Measurements from ENCODE around the gene TSSK2. TPM values are rescaled to one million over a fixed set of nuclear protein-coding genes. Genes with fewer than 3 reads are reported as not detected.
"Not testable (repeated sequence)": the region's sequence is repeated elsewhere in the genome, so short reads cannot be mapped to it uniquely, and the experiment has no call there.

Gene TSSK2
- polyA plus RNA-seq (ENCODE audit: insufficient read length in 4 of 4) = under 1 TPM in 1 of 4 donors, not detected in 3; 0.15 TPM

- DNase-seq (ENCODE audit: low read depth in 4 of 4, low spot score in 3 of 4) = no peak
Measured at GRCh38 chr22:19130959-19131684, at the start of gene TSSK2. TSS of gene TSSK2 (plus strand) at chr22:19131308. CDS start at chr22:19131400, 92 bp downstream.

DNA sequence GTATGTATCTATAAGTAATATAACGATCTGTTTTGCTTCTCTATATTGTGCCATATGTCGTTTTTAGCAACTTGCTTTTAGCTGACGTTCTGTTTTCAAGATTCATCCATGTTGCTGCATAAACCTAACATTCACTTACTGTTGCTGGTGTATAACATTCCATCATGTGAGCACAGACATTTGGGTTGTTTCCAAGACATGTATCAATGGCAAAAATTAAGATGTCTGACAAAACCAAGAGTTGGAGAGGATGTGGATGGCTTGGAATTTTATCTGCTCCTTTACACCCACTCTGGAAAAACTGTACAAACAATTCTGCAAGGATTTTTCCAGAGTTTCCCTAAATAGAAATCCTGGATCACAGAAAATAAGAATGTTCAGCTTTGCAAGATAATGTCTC, 49.8 kb upstream of the TSSK2 start:
- DNase-seq (ENCODE audit: low read depth in 4 of 4, low spot score in 3 of 4) = no peak

DNA sequence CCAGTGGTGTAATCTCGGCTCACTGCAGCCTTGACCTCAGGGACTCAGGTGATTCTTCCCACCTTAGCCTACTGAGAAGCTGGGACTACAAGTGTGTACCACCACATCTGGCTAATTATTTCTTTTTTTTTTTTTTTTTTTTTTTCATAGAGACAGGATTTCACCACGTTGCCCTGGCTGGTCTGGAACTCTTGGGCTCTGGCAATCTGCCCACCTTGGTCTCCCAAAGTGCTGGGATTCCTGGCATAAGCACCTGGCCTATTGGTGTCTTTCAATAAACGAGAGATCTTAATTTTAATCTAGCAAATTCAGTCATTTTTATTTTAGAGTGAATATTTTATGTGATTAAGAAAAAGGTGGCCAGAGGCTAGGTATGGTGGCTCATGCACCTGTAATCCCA, 49.0 kb upstream of the TSSK2 start:
- DNase-seq (ENCODE audit: low read depth in 4 of 4, low spot score in 3 of 4) = no peak

DNA sequence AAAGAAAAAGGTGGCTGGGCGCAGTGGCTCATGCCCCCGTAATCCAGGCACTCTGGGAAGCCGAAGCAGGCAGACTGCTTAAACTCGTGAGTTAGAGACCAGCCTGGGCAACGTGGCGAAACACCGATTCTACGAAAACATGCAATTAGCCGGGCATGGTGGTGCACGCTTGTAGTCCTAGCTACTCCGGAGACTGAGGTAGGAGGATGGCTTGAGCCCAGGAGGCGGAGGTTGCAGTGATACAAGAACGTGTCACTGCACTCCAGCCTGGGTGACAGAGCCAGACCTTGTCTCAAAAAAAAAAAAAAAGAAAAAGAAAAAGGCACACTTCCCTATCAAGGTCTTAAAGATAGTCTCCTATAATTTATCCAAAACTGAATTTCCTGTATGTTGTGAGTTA, 48.3 kb upstream of the TSSK2 start:
- no peak for DNase-seq (ENCODE audit: low read depth in 4 of 4, low spot score in 3 of 4)

DNA sequence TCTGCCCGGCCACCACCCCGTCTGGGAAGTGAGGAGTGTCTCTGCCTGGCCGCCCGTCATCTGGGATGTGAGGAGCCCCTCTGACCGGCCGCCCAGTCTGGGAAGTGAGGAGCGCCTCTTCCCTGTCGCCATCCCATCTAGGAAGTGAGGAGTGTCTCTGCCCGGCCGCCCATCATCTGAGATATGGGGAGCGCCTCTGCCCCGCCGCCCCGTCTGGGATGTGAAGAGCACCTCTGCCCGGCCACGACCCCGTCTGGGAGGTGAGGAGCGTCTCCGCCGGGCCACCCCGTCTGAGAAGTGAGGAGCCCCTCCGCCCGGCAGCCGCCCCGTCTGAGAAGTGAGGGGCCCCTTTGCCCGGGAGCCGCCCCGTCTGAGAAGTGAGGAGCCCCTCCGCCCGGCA, 47.0 kb upstream of the TSSK2 start:
- DNase-seq (ENCODE audit: low read depth in 4 of 4, low spot score in 3 of 4) = not testable (repeated sequence)

- DNase-seq (ENCODE audit: low read depth in 4 of 4, low spot score in 3 of 4) = not testable (repeated sequence)
Measured at GRCh38 chr22:19084586-19084985, 46.5 kb upstream of the TSSK2 start.

GRCh38 chr22:19085233-19085718, 45.8 kb upstream of the TSSK2 start:
- DNase-seq (ENCODE audit: low read depth in 4 of 4, low spot score in 3 of 4) = no peak

DNA sequence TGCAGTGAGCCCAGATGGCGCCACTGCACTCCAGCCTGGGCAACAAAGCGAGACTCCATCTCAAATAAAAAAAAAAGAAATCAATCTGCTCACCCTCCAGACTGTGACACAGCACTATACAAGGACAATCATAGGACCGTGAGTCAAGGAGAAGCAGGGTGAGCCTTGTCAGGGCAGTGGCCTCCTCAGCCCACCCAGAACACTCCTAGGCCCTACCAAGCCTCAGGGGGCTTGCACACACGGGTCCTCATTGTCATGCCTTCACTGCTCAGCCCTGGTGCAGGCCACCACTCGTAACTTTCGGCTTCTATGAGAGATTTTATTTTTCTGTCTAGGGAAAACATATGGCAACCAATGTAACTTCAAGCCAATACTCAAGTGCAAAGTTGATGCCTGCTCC, 44.7 kb upstream of the TSSK2 start:
- no peak for DNase-seq (ENCODE audit: low read depth in 4 of 4, low spot score in 3 of 4)

GRCh38 chr22:19086896-19087295, 44.2 kb upstream of the TSSK2 start:
- no peak for DNase-seq (ENCODE audit: low read depth in 4 of 4, low spot score in 3 of 4)

DNA sequence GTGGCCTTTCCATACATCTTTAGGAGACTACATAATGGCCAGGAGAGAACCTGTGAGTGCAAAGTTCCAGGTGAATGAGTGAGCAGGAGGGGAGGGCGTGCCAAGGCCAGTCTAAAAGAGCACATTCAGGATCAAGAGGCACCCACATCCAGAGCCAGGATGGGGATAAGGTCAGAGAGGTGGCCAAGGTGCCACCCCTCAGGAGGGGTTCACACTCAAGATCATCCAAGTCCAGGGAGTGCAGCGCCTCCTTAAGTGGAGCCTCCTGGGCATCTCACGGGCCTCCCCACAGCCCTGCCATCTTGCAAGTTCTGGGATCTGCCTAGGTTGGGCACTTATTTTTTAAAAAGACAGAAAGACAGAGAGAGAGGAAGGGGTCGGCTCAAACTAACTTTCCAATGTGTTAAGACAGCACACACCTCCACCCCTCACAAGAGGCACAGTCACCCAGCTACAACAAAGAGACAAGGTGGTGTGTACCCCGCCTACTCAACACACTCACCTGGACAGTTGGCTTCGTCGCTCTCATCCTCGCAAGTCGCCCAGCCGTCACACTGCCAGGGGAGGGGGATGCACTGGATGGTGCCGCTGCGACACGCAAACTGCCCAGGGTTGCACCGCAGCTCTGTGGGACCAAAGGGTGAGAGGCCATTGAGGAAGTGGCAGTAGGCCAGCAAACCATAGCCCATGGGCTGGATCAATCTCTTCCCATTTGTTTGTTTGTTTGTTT, 42.1 kb upstream of the TSSK2 start:
- no peak for DNase-seq (ENCODE audit: low read depth in 4 of 4, low spot score in 3 of 4)

DNA sequence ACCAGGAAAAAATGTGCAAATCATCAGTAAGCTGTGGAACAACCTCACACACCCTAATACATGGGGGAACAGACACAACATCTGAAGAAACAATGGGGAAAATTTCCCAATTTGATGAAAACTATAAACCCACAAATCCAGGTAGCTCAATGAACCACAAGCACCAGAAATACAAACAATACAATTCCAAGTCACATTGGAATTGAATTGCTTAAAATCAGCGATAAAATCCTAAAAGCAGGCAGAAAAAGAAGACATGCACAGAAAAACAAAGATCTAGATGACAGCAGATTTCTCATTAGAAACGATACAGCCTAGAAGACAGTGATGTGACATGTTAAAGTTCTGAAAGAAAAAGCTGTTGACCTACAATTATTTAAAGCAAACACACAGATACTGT, 40.9 kb upstream of the TSSK2 start:
- DNase-seq (ENCODE audit: low read depth in 4 of 4, low spot score in 3 of 4) = no peak

DNA sequence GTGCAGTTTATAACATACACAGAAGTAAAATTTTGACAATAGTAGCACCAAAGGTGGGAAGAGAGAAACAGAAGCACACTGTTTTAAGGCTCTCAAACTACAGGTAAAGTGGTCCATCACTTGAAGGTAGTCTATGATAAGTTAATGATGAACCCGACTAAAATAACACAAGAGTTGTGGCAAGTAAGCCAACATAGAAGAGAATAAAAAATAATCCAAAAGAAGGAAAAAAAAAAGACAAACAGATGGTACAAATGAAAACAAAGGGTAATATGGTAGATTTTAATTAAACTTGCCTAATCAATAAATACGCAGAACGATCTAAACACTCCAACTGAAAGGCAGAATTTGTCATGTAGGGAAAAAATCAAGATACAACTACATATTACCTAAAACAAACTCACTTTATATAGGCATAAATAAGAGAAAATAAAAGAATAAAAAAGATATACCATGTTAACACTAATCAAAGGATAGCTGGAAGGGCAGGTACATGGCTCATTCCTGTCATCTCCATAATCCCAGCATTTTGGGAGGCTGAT, 40.5 kb upstream of the TSSK2 start:
- DNase-seq (ENCODE audit: low read depth in 4 of 4, low spot score in 3 of 4) = no peak

DNA sequence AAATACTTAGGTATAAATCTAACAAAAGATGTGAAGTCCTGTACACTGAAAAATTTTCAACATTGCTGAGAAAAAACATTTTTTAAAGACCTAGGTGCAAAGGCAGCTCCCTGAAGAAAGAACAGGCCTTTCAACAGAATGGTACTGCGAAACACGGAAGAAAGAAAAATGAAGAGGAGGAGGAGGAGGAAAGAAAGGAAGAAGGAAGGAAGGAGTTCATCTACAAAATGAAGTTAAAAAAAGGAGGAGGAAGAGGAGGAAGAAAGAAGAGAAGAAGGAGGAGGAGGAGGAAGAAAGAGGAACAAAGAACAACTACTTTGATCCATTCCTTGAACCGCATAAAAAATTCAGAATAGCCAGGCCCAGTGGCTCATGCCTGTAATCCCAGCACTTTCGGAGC, 38.4 kb upstream of the TSSK2 start:
- no peak for DNase-seq (ENCODE audit: low read depth in 4 of 4, low spot score in 3 of 4)

- DNase-seq (ENCODE audit: low read depth in 4 of 4, low spot score in 3 of 4) = no peak
Measured at GRCh38 chr22:19094393-19094997, 36.6 kb upstream of the TSSK2 start.

DNA sequence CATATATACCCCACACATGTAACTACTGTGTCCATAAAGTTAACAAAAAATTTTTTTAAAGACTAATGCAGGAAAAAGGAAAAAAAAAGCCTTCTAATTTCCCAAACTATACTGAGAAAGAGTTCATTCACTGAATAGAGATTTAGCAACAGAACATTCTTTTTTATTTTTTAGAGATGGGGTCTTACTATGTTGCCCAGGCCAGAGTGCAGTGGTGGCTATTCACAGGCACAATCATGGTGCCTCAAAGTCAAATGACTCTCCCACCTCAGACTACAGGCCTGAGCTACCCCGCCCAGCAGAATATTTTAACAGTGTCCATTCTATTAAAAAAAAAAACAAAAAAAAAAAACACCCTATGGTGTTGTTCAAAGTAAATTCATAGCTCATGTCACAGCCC, 34.6 kb upstream of the TSSK2 start:
- no peak for DNase-seq (ENCODE audit: low read depth in 4 of 4, low spot score in 3 of 4)

- no peak for DNase-seq (ENCODE audit: low read depth in 4 of 4, low spot score in 3 of 4)
Measured at GRCh38 chr22:19097518-19097917, 33.6 kb upstream of the TSSK2 start.

- no peak for DNase-seq (ENCODE audit: low read depth in 4 of 4, low spot score in 3 of 4)
Measured at GRCh38 chr22:19098157-19098556, 33.0 kb upstream of the TSSK2 start.

GRCh38 chr22:19103880-19104821, 27.0 kb upstream of the TSSK2 start:
- DNase-seq (ENCODE audit: low read depth in 4 of 4, low spot score in 3 of 4) = no peak

DNA sequence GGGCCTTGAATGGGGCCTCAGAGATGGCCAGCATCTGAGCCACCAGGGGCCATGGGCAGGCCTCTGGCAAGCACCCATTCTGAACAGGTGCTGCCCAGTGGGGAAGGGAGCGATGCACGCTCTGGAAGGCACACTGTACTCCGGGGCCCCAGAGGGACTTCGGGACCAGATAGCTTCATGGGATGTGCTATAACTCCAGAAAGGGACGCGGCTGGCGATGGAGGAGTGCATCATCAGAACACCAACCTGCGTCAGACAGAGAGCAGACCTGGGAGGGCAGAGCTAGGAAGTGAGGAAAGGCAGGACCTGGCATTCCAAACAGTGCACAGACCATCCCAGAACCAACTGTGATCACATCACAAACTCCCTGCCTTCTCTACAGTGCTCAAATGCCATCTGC, 25.7 kb upstream of the TSSK2 start:
- no peak for DNase-seq (ENCODE audit: low read depth in 4 of 4, low spot score in 3 of 4)

Data from left renal pelvis (tissue), 4 donors.